ENCODE data around the gene CACNA2D2.
A peak's percentile ranks its signal among the peaks of the same experiment; 100 is the strongest.

The CACNA2D2 gene

GRCh38 chr3:50325113-50325480 is 178.3 kb downstream of the CACNA2D2 start:
- in situ Hi-C loops (cut with MboI; ENCODE audit: low pct_unique_long_range_greater_than_20kb, low sequenced_read_pairs, unreplicated experiment) = no loop called here
- DNase-seq (ENCODE audit: low spot score) = no peak
- no peak for TF ChIP-seq CTCF (IDR thresholded peaks at IDR 0.05; ENCODE audit: extremely low read depth, insufficient read depth, missing control alignments)

GRCh38 chr3:50324351-50325112 is 178.9 kb downstream of the CACNA2D2 start:
- DNase-seq (ENCODE audit: low spot score) = peak; percentile 80
- peak; percentile 83 for TF ChIP-seq CTCF (IDR thresholded peaks at IDR 0.05; ENCODE audit: extremely low read depth, insufficient read depth, missing control alignments)
- in situ Hi-C loops (cut with MboI; ENCODE audit: low pct_unique_long_range_greater_than_20kb, low sequenced_read_pairs, unreplicated experiment) = no loop called here

GRCh38 chr3:50323614-50324199 is 179.7 kb downstream of the CACNA2D2 start:
- TF ChIP-seq CTCF (IDR thresholded peaks at IDR 0.05; ENCODE audit: extremely low read depth, insufficient read depth, missing control alignments) = no peak
- in situ Hi-C loops (cut with MboI; ENCODE audit: low pct_unique_long_range_greater_than_20kb, low sequenced_read_pairs, unreplicated experiment) = no loop called here
- DNase-seq (ENCODE audit: low spot score) = no peak

- TF ChIP-seq CTCF (IDR thresholded peaks at IDR 0.05; ENCODE audit: extremely low read depth, insufficient read depth, missing control alignments) = no peak
- in situ Hi-C loops (cut with MboI; ENCODE audit: low pct_unique_long_range_greater_than_20kb, low sequenced_read_pairs, unreplicated experiment) = no loop called here
- DNase-seq (ENCODE audit: low spot score) = no peak
Observed at GRCh38 chr3:50323092-50323600, 180.3 kb downstream of the CACNA2D2 start.

- no peak for DNase-seq (ENCODE audit: low spot score)
- no peak for TF ChIP-seq CTCF (IDR thresholded peaks at IDR 0.05; ENCODE audit: extremely low read depth, insufficient read depth, missing control alignments)
- in situ Hi-C loops (cut with MboI; ENCODE audit: low pct_unique_long_range_greater_than_20kb, low sequenced_read_pairs, unreplicated experiment) = no loop called here
Observed at GRCh38 chr3:50322386-50323091, 180.9 kb downstream of the CACNA2D2 start, which contains the start of gene HYAL2. HYAL2 (minus strand) TSS chr3:50322745; CDS start chr3:50320489, 2,256 bp downstream.

- no peak for DNase-seq (ENCODE audit: low spot score)
- in situ Hi-C loops (cut with MboI; ENCODE audit: low pct_unique_long_range_greater_than_20kb, low sequenced_read_pairs, unreplicated experiment) = no loop called here
- TF ChIP-seq CTCF (IDR thresholded peaks at IDR 0.05; ENCODE audit: extremely low read depth, insufficient read depth, missing control alignments) = no peak
Observed at GRCh38 chr3:50322115-50322385, 181.4 kb downstream of the CACNA2D2 start.
